Measurements from ENCODE around the gene LMCD1. TPM values are rescaled to one million over a fixed set of nuclear protein-coding genes. Genes with fewer than 3 reads are reported as not detected.

LMCD1 gene
- polyA plus RNA-seq, 3 donors from 2014 or later: 0.24 TPM; not detected in 2

DNA sequence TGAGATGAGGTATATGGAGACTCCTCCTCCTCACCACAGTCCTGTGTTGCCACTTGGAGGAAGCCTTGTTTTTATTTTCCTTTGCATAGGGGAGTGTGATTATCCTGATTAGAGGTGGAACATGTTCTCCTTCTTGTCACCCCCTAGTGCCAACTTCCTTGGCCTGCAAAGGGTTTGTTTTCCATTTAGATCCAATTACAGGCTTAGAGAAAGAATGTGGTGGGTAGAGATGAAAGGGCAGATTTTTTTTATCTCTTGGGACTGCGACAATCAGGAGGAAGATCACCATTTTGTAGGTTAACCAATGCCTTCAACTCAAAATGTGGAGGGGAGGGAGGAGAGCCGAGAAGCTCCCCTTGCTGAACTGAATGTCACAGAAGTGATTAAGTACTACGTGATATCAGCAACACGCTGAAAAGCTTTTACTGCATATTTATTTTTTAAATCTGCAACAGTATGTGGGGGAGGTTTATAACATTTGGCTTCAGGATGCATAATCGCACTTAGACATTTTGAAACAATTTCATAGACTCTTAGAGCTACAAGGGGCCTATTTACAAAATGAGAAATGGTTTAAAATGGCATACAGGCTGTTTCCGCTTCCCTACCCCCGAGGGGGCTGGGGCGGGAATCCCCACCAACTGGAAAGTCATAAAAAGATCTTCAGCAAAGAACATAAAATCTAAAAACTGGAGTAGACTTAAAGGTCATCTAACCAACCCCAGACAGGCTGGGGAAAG lies 2.4 kb downstream of the LMCD1 start:
- Mint-ChIP-seq H3K4me1 (peaks cover 8 to 14% of the 10 kb centered on the region in 2 donors), H3K27ac (no peak overlapping the region), H3K27me3 (ENCODE audit: low read depth in 3 of 3) (peaks cover 0 to 7% (median 4%) of the 10 kb centered on the region in 3 donors), H3K36me3 (no peaks in the 10 kb centered on the region), H3K4me3 (no peak overlapping the region), H3K9me3 (no peaks in the 10 kb centered on the region)
- no peak for DNase-seq

DNA sequence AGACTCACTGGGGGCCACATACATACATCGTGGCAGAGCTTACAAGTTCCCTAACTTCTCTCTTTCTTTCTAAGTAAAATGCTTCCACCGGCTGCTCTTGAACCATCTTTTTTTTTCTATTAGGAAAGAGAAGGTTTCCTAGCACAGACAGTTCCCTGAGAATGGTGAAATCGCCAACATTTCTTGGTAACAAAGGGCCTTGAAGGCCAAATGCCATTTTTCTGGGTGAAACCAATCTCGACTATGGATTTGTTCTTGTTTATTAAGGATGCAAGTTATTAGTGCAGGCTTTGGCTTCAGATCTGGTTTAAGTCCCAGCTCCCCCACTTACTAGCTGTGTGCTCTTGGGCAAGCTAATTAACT lies 3.0 kb downstream of the LMCD1 start:
- peaks cover 8 to 14% of the 10 kb centered on the region in 2 donors for H3K4me1 Mint-ChIP-seq
- no peaks in the 10 kb centered on the region for H3K36me3 Mint-ChIP-seq
- no peak overlapping the region for H3K4me3 Mint-ChIP-seq

DNA sequence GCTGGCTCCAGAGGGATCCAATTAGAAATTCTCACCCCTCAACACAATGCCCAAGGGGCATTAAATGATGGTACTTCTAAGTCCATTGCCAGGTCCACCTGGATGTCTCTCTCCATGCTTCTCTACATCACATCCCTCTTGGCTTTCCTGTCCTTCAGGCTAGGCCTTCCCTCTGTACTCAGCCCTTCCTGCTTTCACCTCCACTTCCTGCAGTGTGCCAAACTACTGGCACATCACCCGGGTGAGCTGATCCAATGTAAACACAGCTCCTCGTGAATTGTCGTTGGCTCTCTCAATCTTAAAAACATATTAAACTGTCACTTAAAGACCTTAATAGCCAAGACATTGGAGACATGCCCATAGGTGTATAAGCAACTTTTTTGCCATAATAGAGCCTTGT lies 4.0 kb downstream of the LMCD1 start:
- DNase-seq: no peak
- H3K27ac Mint-ChIP-seq: no peak overlapping the region
- H3K9me3 Mint-ChIP-seq: no peaks in the 10 kb centered on the region
- H3K36me3 Mint-ChIP-seq: no peaks in the 10 kb centered on the region
- peaks cover 8 to 14% of the 10 kb centered on the region in 2 donors for H3K4me1 Mint-ChIP-seq
- H3K4me3 Mint-ChIP-seq: no peak overlapping the region
- peaks cover 0 to 8% (median 2%) of the 10 kb centered on the region in 3 donors for H3K27me3 Mint-ChIP-seq (ENCODE audit: low read depth in 3 of 3)

More for the DNA sequence above, 3.0 kb downstream of the LMCD1 start:
- Mint-ChIP-seq H3K27ac (no peak overlapping the region), H3K27me3 (ENCODE audit: low read depth in 3 of 3) (peaks cover 0 to 8% (median 4%) of the 10 kb centered on the region in 3 donors), H3K9me3 (no peaks in the 10 kb centered on the region)
- DNase-seq: no peak

DNA sequence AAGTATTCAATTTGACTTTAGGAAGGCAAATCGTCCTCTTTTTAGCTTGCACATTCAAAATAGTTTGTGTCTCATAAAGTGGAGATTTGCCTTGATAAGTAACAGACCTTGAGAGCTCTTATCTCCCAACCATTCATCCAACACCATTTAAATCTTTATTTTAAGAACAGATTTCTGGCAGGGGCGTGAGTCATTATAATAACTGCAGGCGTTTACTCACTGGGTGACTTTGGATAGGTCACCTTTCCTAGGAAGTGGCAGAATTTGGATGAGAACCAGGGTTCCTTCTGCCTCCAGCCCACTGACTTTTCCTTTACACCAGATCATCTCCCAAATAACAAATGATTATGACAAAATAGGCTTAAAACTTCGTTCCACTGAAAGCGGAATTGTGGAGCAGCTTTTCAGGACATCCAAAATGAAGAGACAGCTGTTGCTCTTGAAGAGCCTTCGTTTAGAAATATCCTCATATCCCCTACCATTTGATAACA lies 5.0 kb downstream of the LMCD1 start:
- H3K27ac Mint-ChIP-seq: no peak overlapping the region
- no peaks in the 10 kb centered on the region for H3K9me3 Mint-ChIP-seq
- no peaks in the 10 kb centered on the region for H3K36me3 Mint-ChIP-seq
- H3K4me3 Mint-ChIP-seq: no peak overlapping the region
- peaks cover 2 to 6% (median 2%) of the 10 kb centered on the region in 3 donors for H3K27me3 Mint-ChIP-seq (ENCODE audit: low read depth in 3 of 3)
- DNase-seq: no peak
- peaks cover 2 to 4% of the 10 kb centered on the region in 2 donors for H3K4me1 Mint-ChIP-seq

DNA sequence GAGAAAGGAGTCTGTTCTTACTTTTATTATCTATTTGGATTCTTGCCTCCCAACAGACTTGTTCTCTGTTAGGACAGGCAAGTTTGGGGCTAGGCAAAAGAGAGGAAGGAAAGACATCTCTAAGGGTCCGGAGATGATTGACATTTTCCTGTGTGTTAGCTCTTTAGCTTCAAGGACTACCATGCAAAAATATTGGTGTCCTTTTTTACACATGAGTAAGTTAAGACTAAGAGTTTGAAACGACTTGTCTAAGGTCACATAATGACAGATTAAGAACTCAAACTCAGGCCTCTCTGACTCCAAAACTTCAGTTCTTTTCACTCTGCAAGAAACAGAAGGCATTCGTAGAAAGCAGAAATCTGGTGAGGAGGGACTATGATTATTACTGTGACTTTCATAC lies 5.9 kb downstream of the LMCD1 start:
- peaks cover 2 to 5% (median 4%) of the 10 kb centered on the region in 3 donors for H3K27me3 Mint-ChIP-seq (ENCODE audit: low read depth in 3 of 3)
- H3K36me3 Mint-ChIP-seq: no peaks in the 10 kb centered on the region
- H3K27ac Mint-ChIP-seq: no peak overlapping the region
- no peaks in the 10 kb centered on the region for H3K9me3 Mint-ChIP-seq
- H3K4me3 Mint-ChIP-seq: no peak overlapping the region
- no peak for DNase-seq
- H3K4me1 Mint-ChIP-seq: no peaks in the 10 kb centered on the region

DNA sequence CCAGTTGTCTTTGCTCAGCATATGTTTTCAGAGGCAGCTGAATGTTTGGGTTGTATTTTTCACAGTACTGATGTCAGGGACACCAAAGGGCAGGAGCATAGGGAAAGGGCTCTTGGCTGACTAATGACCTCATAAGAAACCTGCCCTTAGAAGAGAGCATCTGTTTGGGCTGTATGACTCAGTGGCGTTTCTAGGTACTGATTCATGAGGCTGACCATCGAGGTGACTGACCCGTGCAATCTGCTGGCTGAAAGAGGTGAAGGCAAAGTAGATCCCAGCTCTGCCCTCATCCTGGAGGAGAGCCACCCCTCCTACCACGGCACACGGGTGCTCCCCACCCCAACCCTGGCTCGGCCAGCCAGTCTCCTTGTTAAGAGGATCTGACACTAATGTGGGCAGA lies 8.3 kb downstream of the LMCD1 start:
- no peaks in the 10 kb centered on the region for H3K36me3 Mint-ChIP-seq
- H3K4me3 Mint-ChIP-seq: no peak overlapping the region

DNA sequence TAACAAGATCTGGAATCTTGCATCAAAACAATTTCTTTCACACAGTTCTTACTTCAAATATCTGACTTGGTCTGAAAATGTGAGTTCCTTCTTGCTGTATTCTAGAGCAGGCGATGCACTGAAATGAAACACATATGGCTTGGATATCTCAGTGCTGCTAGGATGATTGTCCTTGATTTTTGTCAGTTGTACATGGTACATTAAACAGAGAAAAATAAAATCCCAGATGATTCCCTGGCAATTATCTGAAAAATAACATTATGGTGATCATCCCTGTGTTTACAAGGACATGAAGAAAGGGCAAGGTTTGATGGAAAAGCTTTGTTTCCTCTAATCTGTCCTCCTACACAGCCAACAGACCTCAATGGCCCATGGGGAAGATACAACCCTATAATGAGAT lies 10.6 kb downstream of the LMCD1 start:
- Mint-ChIP-seq H3K4me3 (no peak overlapping the region), H3K27me3 (ENCODE audit: low read depth in 3 of 3) (peaks cover 5 to 14% (median 5%) of the 10 kb centered on the region in 3 donors), H3K9me3 (peaks cover 0 to 4% (median 0%) of the 10 kb centered on the region in 6 donors), H3K27ac (no peak overlapping the region), H3K4me1 (no peaks in the 10 kb centered on the region), H3K36me3 (no peaks in the 10 kb centered on the region)
- DNase-seq: no peak

More for the DNA sequence above, 8.3 kb downstream of the LMCD1 start:
- Mint-ChIP-seq H3K4me1 (no peaks in the 10 kb centered on the region), H3K27me3 (ENCODE audit: low read depth in 3 of 3) (peaks cover 4 to 9% (median 5%) of the 10 kb centered on the region in 3 donors), H3K9me3 (no peaks in the 10 kb centered on the region), H3K27ac (no peak overlapping the region)
- no peak for DNase-seq

DNA sequence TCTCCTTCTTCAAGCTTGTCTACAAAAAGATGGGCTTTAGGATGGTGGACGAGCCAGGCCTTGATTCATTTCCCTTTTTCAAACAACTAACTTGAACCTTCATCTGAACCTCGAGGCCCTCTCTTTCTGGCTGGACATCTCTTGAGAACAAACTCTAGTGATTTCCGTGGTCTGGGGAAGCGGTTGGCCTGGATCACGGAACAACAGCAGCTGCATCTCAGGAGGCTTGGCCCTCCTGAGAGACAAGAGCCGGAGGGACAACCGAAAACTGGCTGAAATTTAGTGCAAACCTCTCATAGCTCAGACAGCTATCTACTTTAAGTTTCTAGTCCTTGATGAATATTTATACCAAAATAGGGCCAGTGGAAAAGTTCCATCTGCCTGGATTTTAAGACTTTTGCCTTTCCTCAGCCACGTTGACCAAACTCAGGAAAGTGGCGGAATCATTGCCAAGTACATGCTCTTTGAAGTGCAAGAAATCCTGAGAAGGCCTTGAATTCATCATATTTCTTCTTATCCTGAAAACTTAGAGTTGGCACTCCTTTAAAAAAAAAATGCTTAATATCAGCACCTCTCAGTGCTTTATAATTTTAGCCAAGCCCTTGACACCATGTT lies 14.5 kb downstream of the LMCD1 start:
- H3K27ac Mint-ChIP-seq: no peak overlapping the region
- H3K27me3 Mint-ChIP-seq (ENCODE audit: low read depth in 3 of 3): peaks cover 3 to 14% (median 13%) of the 10 kb centered on the region in 3 donors
- no peak overlapping the region for H3K4me3 Mint-ChIP-seq
- no peaks in the 10 kb centered on the region for H3K36me3 Mint-ChIP-seq
- no peak for DNase-seq
- peaks cover 0 to 4% (median 0%) of the 10 kb centered on the region in 6 donors for H3K9me3 Mint-ChIP-seq
- no peaks in the 10 kb centered on the region for H3K4me1 Mint-ChIP-seq

DNA sequence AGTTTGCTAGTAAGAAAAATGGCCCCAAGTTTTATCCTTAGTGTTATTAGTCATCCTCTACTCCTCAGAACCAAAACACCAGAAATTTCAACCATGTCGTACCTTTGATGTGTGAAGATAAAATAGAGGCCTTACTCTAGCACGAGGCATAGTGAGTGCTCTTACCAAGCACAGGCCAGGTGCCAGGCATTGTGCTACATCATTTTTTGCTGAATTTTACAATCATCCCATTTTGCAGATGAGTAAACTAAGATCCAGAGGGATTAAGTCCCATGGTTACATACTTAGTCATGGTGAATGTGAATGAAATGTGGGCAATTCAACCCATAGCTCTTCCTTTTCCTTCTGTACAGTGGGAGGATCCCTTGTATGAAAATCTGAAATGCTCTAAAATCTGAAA lies 15.2 kb downstream of the LMCD1 start:
- DNase-seq: no peak
- no peaks in the 10 kb centered on the region for H3K4me1 Mint-ChIP-seq
- no peak overlapping the region for H3K27ac Mint-ChIP-seq
- no peaks in the 10 kb centered on the region for H3K36me3 Mint-ChIP-seq
- H3K9me3 Mint-ChIP-seq: peaks cover 0 to 4% (median 0%) of the 10 kb centered on the region in 6 donors
- no peak overlapping the region for H3K4me3 Mint-ChIP-seq
- H3K27me3 Mint-ChIP-seq (ENCODE audit: low read depth in 3 of 3): peaks cover 3 to 12% (median 12%) of the 10 kb centered on the region in 3 donors

DNA sequence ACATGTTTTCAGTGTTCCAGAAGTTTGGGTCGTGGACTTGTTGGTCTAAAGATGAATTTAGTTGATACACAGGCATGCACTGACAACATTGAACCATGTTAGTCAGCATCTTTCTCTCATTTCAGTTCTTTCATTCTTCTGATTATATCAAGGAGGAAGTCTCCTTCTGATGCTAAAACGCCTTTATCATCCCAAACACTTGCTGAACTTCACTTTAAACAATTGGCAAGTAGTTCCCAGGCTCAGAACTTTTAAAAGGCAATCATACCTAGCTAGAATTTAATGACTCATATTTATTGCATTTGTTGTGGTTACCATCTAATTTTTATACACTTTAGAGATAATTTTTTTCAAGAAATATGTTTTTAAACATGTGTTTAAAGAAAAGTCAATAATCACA lies 15.9 kb downstream of the LMCD1 start:
- Mint-ChIP-seq H3K27me3 (ENCODE audit: low read depth in 3 of 3) (peaks cover 2 to 12% (median 11%) of the 10 kb centered on the region in 3 donors), H3K4me1 (no peaks in the 10 kb centered on the region), H3K4me3 (no peak overlapping the region), H3K36me3 (no peaks in the 10 kb centered on the region), H3K9me3 (peaks cover 0 to 4% (median 0%) of the 10 kb centered on the region in 6 donors), H3K27ac (no peak overlapping the region)
- DNase-seq: no peak

DNA sequence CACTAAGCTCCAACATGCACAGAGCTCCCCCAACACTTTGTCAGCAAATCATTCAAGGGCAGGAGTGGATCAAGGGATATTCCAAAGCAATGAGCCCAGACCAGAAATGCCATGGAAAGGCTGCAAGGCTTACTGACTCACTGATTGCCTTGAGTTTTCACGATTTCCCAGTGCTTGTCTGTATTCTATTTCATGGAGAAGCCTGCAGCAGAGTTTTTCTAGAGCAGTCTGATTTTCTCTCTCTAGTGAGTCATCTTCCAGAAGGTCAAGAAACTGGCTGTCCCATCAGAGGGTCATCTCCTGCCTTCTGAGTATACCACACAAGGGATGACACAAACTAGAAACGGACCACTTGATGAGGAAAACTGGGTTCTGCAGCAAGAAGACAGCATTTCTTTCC lies 16.5 kb downstream of the LMCD1 start:
- no peaks in the 10 kb centered on the region for H3K4me1 Mint-ChIP-seq
- no peak overlapping the region for H3K27ac Mint-ChIP-seq
- peaks cover 0 to 4% (median 0%) of the 10 kb centered on the region in 6 donors for H3K9me3 Mint-ChIP-seq
- H3K4me3 Mint-ChIP-seq: no peak overlapping the region
- no peaks in the 10 kb centered on the region for H3K36me3 Mint-ChIP-seq
- peaks cover 2 to 12% (median 5%) of the 10 kb centered on the region in 3 donors for H3K27me3 Mint-ChIP-seq (ENCODE audit: low read depth in 3 of 3)
- no peak for DNase-seq

DNA sequence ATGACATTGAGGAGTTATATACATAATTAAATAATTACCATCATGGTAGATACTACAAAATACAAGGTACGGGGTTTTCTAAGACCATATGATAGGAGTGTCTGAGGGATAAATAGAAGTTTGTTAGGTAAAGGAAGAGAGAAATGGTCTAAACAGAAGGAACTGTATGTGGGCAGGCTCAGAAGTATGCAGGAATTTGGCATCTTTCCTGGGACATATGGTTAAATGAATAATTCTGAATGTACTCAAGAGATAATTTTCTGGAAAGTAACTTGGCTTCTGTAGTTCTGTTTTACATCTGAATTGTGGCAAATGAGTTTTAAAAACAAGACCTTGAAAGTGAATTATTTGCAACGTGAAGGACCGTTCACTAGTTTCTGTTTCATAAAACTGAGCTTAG lies 17.5 kb downstream of the LMCD1 start:
- no peak for DNase-seq
- Mint-ChIP-seq H3K4me1 (no peaks in the 10 kb centered on the region), H3K27ac (no peak overlapping the region), H3K36me3 (no peaks in the 10 kb centered on the region), H3K27me3 (ENCODE audit: low read depth in 3 of 3) (peaks cover 0 to 10% (median 5%) of the 10 kb centered on the region in 3 donors), H3K4me3 (no peak overlapping the region), H3K9me3 (peaks cover 0 to 4% (median 0%) of the 10 kb centered on the region in 6 donors)

DNA sequence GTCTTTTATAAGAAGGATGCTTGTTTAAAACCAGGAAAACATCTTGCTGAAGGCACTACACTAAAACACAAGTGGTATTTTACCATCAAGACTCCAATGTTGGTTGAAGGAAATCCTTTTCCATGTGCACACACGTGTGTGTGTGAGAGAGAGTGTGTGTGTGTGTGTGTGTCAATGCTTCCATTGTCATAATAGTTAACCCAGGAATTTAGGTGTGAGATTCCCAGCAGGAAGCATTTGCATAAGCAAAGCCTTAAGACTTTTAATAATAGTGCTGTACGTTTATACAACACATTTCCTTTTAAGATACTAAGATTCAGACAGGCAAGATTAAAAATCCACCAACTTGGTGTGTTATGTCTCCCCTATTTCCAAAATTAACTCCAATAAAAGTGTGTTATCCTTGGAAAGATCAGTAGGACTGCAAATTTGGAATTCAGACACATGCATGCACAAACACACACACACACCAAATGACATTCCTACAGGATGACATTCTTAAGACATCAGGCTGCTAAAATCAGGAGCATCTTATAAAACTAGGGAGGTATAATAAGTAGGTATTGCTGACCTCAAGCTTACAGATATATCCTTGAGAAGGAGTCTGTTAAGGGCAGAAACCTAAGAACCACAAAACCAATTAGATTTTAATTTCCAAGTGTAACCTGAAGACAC lies 18.3 kb downstream of the LMCD1 start:
- no peak overlapping the region for H3K4me3 Mint-ChIP-seq
- no peaks in the 10 kb centered on the region for H3K4me1 Mint-ChIP-seq
- peaks cover 0 to 10% (median 5%) of the 10 kb centered on the region in 3 donors for H3K27me3 Mint-ChIP-seq (ENCODE audit: low read depth in 3 of 3)
- H3K36me3 Mint-ChIP-seq: no peaks in the 10 kb centered on the region
- DNase-seq: no peak
- no peak overlapping the region for H3K27ac Mint-ChIP-seq
- peaks cover 0 to 4% (median 0%) of the 10 kb centered on the region in 6 donors for H3K9me3 Mint-ChIP-seq

Measured in immature natural killer cell (primary cell).